ENCODE results near the gene HOXB8.

Gene HOXB8

DNA sequence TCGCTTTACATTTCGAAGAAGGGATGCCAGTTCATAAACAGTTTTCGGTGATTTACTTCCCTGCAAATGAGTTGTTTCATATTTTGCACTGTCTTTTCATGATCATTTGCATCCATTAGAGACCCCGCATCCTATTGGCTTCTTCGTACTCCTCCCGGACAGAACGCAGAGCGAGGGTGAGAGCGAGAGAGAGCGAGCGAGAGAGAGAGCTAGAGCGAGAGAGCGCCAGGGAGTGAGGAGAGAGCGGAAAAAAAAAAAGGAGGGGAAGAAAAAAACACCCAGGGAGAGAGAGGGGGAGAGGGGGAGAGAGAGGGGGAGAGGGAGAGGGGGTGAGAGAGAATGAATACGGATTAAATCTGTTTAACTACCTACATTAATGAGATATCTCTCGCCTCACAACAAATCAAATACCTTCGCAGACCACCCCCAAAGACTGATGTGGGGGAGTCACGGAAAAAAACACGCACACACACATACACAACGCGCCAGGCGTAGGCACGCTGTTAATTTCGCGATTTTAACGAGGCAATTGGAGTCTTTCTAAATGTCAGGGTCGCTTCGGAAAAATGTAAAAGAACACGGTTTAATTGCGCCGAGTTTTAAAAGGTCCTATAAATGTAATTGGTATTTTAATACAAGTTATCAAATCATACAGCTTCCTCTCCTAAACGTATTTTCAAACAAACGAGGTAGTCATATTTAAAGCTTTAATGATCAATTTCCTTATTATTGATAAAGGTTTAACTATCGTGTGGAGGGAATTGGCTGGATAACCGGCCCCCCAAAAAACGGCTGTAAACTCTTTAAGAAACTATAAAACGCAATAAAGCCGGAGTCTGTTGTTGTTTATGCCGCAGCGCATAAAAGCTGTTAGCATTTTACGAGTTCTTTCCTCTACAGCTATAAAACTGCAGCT, at the start of gene HOXB8:
HOXB8 (minus strand) TSS at position 246 of the 916 bp plus-strand sequence. CDS start 588 bp downstream, outside the sequence.
- DNase-seq (ENCODE audit: low read depth in 3 of 3), result no peak

DNA sequence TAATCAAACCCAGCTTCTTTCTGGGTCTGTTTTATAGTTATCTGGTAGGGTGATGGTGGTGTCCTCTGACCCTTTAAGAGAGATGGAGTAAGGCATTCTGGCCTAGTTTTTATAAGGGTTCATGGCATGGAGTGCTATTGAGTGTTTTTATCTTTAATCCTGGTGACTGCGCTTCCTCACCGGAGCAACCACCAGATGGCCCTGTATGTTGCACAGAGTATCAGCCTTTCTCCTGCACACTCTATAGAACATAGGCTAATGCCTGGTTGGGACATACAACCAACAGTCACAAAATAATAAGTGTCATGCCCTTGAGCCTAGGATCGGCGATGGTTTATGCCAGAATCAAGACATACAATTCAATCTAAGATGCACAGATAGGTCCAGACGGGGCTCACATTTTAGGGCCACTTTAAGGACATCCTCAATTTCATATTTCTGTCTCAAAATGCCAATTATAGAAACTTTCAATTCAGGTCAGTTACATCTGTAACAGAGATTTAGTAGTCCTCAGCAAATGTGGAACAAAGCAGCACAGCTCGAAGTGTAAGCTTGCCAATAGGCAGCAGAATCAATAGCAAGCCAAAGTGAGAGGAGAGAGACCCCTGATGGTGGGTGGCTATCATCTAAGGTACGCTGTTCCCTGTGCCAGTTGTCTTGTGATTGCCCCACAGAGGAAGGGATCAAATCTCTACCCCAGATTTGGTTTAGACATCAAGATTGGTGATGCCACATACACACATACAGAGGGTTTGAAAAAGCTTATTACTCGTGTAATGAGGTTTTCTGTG, 48.2 kb upstream of the HOXB8 start:
- no peak for DNase-seq (ENCODE audit: low read depth in 3 of 3)

DNA sequence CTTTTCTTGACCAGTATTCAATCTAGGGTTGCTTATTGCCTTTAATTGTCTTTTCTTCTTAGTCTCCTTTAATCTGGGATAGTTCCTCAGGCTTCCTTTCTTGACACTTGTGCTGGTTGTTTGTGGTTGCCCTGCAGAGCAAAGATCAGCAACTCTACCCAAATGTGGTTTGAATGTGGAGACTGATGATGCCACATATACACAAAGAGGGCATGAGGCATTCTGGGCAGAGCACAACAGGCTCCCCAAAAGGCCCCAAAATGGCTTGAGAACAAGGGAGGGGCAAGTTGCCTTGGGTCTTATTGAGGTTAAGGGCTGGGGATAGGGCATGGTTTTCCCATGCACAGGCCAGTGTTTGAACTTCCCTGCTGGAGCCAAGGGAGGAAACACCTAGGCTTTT, 40.8 kb upstream of the HOXB8 start:
- DNase-seq (ENCODE audit: low read depth in 3 of 3), result no peak

DNA sequence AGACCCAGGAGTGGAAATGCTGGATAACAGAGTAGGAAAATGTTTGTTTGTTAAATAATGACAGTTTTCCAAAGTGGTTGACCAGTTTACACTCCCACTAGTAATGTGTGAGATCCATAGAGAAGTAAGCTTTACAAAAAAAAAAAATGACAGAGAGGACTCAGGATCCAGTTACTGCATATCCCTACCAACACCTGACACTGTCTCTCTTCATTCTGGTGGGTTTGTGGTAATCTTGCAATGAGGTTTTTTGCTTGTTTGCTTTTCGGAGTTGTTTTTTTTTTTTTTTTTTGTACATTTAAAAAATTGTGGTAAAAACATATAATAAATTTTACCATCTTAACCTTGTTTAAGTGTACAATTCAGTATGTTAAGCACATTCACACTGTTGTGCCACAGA, 34.6 kb upstream of the HOXB8 start:
- DNase-seq (ENCODE audit: low read depth in 3 of 3), result no peak

DNA sequence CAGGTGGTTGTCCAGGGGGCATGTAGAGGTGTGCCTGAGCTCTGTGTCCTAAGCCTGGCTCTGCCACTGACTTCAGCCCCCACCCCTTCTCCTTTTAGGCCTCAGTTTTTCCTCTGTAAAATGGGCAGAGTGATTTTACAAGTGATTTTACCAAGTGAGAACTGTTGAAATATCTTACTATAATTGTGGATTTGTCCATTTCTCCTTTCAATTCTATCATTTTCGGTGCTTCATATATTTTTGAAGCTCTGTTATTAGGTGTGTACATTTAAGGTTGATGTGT, 32.8 kb upstream of the HOXB8 start:
- no peak for DNase-seq (ENCODE audit: low read depth in 3 of 3)

DNA sequence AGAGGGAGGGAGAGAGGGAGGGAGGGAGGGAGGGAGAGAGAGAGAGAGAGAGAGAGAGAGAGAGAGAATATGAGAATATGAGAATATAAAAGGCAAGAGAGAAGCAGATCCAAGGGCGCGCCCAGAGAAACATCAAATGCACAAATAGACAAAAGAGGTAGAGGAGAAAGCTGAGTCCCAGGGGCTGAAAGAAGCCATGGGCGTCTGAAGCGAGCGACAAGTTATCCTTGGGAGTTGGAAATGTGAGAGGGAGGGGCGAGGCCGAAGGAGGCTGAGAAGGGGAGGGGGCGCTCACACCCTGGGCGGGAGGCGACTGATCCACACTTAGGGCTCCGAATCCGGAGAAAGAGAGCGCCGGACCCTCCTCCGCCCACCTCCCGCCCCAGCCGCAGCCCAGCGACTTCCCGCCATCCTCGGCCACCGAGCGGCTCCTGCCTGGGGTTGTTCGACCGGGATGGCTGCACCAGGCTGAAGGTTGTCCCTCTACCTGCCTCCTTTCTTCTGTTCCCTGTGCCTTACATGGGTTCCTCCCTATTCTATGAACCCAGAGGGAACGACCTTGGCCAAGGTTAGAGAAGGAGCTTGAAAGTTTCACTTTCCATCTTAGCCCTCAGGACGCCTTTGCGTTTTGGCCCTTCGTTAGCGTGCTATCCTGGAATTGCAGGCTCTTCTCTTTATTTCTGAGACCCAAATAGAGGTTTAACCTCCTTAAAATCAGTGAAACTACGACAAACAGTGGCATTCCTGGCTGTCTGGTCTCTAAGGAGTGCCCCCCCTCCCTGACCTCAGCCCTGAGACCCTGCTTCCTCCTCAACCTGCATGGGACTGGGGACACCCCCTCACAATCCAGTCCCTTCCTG, 32.2 kb upstream of the HOXB8 start:
- DNase-seq (ENCODE audit: low read depth in 3 of 3), result no peak

DNA sequence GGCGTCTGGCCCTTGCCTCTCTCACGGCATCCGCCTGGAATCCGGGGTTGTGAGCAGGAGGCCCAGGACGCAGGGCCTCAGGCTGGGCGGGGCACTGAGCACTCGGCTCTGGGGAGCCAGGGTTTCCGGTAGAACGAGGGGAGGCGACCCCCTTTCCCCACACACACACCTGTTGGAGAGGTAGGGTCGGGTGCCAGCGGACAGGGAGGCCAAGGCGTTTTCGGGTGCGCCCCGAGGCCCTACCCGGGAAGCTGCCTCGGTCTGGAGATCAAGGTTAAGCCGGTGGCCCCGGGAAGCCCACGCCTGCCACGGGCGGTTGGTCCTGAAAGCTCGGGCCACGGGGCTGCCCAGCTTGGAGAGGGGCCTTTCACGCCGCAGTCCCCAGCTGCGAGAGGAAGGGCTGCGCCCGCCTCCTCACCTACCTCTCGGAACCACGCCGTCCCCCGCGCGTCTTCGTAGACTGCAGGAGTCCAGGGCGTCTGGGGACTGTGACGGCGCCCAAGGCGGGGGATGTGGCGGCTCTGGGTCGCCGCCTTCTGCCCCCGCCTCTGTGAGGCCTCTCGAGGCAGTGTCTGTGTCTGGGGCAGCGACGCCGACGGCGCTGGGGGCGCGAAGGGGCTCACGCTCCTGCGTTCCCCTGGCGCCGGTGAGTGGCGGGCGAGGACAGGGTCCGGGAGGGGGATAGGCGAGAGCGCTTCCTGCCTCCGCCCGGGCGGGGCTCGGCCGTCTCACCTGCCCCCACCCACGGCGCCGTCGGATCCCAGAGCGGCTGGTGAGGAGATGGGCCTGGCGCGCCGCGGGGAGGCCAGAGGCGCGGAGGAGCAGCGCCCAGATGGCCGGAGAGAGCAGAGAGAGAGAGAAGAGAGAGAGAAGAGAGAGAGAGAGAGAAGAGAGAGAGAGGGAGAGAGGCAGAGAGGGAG, 31.4 kb upstream of the HOXB8 start:
- no peak for DNase-seq (ENCODE audit: low read depth in 3 of 3)

DNA sequence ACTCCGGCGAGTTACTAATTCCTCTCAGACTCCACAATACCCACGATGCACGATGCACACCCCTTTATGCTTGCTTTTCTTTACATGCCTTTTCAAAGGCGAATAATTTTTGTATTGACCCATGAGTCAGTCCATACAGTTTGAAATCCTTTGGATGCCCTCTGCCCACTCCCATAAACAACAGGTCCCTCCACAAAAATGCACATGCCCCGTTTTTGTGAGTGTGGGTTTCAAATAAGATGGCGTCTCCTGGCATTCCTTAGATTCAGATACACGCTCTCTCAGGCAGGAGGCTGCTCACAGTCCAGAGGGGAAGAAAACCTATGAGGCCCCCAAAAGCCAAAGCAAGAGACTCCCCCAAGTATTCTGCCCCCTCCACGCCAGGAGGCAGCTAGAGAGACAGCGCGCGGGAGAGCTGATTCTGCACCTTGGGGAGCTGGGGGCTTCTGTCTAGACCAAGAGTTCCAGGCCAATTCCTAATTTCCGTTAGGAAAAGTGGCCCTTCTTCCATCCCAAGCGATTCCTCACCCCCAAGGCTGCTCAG, 30.6 kb upstream of the HOXB8 start:
- DNase-seq (ENCODE audit: low read depth in 3 of 3), result no peak

DNA sequence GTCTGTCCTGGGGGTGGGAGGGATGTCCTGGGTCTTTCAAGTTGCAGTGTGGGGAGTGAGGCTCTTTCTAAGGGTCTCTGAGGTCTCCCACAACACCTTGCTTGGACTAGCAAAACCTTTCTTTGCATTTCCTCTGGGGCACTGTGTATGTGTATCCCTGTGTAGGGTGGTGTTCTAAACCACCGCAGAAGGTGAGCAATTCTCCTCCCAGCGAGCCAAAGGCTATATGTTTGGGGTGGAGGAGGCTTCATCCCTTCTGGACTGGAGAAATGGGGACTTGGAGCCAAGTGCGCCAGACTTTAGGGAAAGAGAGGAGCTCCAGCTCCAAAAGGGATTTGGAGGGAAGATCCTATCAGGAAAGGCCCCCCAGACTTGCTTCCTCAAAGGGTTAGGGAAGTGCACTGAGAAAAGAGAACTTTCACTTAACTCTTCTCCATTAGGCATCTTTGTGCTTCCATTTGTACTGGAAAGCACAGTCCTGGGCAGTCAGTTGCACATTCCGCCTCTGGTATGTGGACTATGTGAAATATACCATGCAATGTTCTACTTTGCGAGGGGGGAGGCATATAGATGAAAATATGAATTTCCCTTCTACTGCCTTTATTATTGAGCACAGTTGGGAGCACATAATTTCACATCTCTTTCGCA, 29.9 kb upstream of the HOXB8 start:
- DNase-seq (ENCODE audit: low read depth in 3 of 3), result no peak

DNA sequence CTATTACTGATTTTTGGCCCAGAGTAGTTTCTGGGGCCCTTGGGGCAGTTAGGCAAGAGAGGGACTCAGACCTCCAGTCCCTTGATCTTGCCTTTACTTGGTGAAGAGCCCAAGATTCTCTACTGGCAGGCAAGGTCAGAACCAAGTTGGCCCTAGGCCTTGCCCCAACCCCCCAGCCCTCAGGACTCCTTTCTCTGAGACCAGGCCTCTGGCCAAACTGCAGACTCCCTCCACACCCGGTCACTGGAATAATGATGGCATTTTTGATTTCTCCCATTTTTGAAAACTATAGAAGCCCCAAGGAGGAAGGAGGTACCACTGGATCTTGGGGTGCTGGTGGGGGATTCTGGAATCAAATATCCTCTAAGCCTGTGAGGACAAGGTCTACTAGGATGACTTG, 29.1 kb upstream of the HOXB8 start:
- DNase-seq (ENCODE audit: low read depth in 3 of 3), result no peak

DNA sequence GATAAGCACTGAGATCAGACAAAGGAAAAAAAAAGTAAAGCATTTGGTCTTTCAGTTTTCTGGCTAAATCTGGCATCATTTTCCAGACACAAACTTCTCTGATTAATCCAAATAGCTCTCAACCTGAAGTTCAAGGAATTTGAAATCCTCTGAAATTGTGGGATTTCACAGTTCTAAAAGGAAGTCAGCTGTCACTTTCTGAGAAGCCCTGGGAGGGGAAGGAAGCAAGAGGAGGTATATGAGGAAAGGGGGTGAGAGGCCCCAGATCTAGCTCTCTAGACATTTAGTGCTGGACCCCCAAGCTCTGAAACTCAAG, 28.6 kb upstream of the HOXB8 start:
- DNase-seq (ENCODE audit: low read depth in 3 of 3), result no peak

DNA sequence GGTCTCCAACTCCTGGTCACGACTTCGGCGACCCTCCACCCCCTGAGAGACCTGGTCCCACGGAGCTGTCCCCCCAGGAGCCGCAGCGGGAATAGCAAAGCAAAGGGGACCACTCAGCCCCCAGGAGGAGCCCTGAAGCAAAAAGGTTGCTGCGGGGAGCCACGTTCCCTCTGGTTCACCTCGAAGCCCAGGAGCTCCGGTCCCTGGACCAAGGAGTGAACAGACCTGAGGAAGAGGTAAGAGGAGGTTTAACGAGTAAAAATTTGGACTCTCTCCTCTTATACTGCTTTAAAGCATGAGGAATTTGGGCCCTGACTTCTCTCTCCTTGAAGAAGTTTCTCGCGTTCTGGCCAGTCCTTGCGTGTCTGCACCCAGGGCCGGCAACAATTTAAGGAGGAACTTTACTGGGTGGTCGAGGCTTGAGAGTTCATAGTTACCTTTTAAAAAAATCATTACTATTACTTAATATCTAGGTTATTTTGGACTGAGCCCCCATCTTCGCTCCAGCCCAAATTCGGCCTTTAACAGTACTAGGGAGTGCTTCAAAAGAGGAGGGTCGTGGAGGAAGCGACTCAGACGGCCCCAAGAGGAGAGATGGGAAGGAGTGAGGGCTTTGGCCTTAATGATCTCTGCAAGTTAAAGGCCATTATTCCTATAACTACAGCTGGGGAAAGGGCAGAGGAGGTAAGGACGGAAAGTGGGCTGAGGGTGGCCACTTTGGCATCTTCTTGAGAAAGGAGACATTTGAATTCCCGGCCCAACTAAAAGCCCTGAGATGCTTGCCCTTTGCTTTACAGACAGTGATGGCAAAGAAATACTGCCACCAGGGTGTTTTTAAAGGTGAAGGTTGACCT, 28.0 kb upstream of the HOXB8 start:
- no peak for DNase-seq (ENCODE audit: low read depth in 3 of 3)

DNA sequence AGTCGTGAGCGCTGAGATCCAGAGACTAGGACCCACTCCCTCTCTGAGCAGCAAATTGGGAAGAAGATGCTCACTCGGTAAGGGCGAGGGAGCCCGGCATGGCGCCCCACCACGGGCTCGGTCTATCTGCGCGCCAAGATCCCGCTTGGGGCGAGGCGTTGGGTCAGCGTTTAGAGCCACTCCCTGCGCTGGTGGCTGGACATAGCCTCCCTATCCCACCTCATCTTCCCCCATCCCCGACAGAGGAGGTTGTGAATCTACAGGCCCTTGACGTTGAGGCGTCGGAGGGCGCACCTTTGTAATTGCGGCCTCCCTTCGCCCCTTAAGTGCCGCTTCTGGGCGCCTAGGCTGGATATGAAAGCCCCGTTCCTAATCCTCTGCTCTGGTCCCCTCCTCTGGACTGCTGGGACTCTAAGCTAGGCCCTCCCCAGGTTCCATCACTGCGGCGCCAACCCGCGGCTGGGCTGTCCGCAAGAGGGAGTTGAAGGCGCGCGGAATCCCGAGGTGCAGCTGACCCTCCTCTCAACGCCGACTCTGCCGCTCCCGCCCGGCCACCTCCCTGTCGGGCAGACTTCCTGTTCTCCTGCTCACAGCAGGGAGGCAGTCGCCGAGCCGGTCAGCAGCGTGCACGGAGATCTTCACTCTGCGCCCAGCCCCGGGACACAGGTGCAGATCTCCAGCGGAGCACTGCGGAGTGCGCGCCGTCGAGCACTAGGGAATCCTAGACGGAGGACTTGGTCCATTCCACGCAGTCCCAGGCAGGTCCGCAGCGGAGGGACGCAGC, 27.2 kb upstream of the HOXB8 start:
- no peak for DNase-seq (ENCODE audit: low read depth in 3 of 3)

DNA sequence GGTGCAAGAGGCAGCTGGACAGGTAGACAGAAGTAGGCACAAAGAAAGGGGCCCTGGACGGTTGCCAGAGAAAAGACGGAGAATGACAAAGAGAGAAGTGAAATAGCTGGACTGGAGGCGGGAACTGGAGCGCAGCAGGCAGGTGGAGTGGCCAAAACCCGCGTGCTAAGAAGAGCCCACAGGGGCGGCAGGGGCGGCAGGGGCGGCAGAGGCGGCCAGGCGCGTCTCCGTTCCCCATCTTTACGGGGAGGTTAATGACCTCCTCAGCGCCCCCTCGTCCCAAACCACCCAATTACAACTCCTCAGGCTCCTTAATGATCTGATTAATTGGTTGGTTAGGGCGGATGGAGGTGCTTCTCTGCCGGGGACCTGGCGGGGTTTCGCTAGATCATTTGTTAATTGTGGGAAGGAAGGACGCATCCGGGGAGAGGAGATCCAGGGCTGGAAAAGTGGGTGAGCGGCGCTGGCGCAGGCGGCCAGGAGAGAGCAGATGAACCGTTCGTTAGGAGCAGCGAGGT, 26.5 kb upstream of the HOXB8 start:
- DNase-seq (ENCODE audit: low read depth in 3 of 3), result no peak

DNA sequence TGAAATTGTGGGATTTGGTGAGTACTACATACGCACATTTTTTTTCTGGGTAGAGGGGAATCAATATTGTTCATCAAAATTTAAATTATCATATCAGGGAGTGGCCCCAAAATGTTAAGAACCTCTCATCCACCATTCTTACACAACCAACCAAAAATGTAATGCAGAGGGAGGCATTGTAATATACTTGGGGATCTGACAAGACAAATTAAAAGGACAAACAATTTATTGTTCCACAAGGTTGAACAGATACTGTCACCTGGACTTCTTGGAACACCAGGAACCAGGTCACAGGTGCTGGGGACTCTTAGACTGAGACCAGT, 25.7 kb upstream of the HOXB8 start:
- no peak for DNase-seq (ENCODE audit: low read depth in 3 of 3)

DNA sequence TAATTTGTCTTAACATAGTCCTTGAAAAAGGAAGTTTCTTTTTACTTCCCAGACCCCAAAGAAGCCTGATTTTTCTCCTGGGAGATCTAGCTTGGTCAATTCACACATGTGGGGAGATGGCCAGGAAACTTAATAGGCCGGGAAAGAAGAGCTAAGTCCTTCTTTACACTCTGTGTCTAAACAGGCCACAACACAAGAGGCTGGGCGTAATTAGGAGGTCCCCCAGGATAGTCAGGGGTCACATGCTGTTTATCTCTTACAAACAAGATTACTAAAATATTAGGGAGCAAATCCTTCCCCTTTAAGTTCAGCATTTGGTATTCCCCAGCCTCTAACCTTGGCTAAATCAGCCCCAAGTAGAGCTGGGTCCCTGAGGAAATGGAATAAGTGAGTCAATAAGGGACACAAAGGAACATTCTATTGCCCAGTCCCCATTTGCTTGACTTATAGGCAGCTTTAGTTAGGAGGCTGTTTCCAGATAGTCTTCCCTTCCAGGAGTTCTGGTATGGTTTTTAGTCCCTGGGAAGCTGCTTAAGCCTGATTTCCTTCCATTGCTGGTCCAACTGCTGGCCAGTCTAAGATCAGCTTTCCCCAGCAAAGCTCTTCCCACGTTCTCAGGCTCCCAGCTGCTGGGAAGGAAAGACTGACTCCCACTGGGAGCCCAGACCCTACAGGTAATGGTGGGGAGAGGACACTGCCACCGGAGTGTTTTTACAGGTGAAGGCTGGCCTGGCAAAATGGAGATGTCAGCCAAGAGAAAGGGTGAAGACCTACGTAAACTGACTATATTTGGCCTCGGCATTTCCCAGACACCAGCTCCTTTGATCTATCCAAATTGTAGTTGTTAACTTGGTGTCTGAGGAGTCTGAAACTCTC, 25.1 kb upstream of the HOXB8 start:
- no peak for DNase-seq (ENCODE audit: low read depth in 3 of 3)

DNA sequence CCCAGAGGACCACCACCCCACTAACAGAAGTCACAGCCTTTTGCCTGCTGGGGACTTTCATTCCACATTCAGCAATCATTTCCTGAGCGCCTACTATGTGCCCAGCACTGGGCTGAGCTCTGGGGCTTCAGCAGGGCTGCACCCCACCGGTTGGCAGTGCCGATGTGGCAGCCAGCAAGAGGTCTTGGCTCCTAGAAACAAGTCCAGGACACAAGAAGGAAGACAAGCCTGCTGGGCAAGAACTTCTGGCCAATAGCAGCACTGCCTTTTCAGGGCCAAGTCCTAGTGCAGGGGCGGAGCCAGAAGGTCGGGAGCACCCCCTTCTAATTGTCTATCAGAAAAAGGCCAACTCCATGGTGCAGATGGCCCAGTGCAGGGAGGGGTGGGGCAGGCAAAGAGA, 24.0 kb upstream of the HOXB8 start:
- DNase-seq (ENCODE audit: low read depth in 3 of 3), result no peak

All from stimulated activated CD4-positive, alpha-beta T cell treated with anti-CD3 and anti-CD28 coated beads, TNF-alpha, amount 100 ng/mL, for 24 hours (primary cell).